GDM1 (cell line): Measurements from ENCODE around the gene NACC1.

Experiments
- DNase-seq: peaks from one replicate; lab custom pipeline; 2025; lab: John Stamatoyannopoulos, UW

NACC1 gene

DNA sequence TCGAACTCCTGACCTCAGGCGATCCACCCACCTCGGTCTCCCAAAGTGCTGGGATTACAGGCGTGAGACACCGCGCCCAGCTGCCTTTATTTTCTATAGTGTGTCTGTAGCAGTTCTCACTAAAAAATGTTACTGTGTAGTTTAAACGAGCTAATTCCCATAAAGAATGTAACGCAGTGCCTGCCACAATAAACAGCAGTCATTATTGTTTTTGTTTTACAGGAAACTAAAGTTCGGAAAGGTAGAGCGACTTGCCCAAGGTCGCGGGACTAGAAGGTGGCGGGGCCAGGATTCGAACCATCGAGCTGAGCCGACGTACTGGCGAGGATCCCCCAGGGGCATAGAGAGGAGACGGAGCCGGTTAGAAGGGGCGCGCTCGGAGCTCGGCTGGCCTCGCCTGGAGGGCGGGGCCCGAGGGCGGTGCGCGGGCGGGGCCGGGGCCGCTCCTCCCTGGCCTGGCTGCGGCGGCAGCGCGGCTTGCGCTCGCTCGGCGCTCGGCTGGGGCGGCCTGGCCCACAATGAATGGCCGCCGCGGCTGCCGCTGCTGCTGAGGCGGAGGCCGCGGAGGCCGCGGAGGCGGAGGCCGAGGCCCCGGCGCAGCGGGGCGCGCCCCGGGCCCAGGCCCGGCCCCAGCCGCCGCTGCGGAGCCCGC is at the start of gene NACC1:
NACC1 (plus strand) TSS at position 493 of the 652 bp plus-strand sequence. CDS start 16,944 bp downstream, outside the sequence.
- peak; percentile 91 for DNase-seq

- DNase-seq, result peak; percentile 29
Measured at GRCh38 chr19:13069415-13070359, 48.4 kb upstream of the NACC1 start.

DNA sequence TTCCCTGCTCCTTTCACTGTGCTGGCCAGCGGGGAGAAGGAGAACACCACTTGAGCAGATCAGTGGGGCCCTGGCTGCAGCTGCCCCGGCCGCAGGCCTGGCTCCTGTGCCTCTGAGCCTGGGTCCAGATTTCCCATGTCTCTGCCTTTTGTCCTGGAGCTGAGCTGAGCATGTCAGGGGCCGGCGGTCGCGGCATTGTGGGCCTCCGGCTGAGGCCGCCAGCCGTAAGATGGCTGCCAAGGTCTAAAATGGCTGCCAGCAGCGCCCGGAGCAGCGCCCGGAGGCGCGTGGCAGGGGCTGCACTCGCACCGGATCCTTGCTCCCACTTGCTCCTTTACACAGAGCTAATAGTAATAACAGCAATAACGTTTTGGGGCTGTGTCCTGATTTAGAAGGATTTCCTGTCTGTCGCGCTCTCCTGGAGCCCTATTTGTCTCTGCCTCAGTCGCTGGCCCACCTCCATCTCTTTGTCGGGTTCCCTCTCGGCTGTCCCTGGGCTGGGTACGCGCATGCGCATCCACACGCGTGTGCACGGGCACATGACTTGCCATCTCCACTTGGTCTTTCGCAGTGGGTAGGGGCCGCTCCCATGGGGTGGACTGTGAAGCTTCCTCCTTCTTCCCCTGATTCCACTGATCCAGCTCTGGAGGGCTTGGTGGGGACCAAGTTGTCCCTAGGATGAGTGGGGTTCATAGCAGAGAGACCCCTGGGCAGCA is 47.5 kb upstream of the NACC1 start:
- no peak for DNase-seq

DNA sequence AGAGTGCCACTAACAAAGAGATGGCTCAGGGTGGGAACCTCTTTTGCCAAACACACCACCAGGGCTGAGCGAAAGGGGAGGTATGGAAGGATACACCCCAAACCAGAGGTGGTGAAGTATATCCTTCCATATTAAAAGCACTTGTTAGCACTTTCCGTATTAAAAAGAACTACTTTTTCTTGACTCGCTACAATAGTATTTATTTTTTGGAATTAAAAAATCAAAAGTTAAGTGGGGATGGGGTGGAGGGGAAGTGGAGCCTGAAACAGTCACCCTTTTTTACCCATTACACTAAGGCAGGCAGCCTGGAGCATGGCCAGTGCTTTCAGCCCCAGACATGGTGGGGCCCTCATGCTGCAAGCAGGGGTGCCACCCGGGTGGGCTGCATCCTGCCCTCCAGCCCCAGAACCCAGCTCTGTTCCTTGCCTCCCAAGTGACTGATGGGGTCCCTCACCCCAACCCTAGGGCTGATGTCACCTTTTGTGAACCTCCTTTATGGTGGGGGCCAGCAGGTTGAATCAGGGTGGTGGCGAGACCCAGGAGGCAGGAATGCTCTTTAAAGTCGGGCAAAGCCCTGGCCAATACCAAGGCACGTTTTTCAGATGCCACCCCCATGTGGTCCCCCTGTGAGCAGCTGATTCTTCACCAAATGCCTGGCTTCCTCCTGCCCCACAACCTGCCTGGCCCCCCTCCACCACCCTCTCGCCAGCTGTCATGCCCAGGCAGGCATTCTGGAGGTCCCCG is 46.4 kb upstream of the NACC1 start:
- no peak for DNase-seq

GRCh38 chr19:13072188-13072908 is 45.7 kb upstream of the NACC1 start:
- no peak for DNase-seq

DNA sequence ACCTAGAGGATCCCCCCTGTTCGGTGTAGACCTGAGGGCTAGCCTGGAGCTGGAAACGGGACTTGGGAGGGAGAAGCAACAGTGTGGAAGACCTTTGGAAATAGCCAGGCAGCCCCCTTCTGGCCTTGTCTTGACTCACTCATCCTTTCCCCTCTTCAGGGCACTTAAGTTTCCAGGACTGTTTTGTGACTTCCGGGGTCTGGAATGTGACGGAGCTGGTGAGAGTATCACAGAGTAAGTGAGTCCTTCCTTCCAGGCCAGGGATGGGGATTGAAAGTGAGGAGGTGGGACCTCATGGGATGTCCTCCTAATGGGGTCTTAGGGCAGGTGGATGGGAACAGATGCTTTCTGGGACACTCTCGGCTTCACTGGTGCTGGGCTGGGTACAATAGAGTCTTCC is 44.8 kb upstream of the NACC1 start:
- no peak for DNase-seq

DNA sequence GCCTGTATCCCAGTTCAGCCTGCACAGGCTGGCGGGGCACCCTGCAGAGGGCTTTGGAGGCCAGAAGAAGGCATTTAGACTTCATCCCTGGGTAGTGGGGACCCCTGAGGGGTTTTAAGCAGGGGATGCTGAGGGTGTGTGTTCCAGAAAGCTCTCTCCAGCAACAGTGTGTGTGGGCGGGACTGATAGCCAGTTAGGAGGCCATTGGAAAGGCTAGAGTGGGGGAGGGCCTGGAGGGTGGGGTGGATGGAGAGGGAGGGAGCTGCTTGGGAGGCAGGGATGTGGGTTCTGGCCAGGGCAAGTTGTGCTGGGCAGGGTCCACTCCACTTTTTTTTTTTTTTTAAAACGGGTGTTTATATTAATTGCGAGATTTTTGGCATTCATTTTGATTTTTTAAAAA is 43.7 kb upstream of the NACC1 start:
- no peak for DNase-seq

GRCh38 chr19:13076320-13076719 is 41.7 kb upstream of the NACC1 start:
- no peak for DNase-seq

GRCh38 chr19:13076787-13077186 is 41.3 kb upstream of the NACC1 start:
- no peak for DNase-seq

DNA sequence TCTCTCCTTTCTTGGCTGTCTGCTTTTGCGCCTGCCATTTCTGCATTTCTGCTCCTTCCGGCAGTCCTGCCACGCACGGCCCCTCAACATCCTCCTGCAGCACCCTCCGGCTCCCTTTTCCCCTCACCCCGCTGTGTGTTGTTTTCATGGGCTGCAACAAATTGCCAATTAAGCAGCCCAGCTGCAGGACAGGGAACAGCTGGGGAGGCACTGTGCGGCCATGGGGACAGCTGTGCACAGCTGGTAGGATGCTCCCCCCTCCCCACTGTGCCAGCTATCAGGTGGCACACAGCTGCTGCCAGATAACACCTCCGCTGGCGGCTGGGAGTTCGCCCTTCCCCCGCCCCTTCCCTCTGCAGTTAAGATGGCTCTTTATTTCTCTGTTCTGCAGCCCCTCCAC is 40.8 kb upstream of the NACC1 start:
- DNase-seq, result no peak

DNA sequence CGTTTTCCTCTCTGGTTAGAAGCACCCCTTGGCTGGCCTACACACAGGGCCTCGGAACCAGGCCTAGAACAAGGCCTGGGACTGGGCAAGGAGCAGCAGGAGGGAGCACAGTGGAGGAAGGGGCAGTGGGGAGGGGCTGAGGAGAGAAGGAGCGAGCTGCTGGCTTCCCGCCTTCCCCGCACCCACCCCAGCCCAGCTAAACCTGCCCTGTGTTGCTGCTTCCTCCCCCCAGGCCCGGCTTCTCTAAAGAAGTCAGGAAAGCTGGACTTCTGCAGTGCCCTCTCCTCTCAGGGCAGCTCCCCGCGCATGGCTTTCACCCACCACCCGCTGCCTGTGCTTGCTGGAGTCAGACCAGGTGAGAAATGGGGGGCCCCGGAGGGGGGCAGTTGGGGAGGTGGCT is 39.7 kb upstream of the NACC1 start:
- no peak for DNase-seq

DNA sequence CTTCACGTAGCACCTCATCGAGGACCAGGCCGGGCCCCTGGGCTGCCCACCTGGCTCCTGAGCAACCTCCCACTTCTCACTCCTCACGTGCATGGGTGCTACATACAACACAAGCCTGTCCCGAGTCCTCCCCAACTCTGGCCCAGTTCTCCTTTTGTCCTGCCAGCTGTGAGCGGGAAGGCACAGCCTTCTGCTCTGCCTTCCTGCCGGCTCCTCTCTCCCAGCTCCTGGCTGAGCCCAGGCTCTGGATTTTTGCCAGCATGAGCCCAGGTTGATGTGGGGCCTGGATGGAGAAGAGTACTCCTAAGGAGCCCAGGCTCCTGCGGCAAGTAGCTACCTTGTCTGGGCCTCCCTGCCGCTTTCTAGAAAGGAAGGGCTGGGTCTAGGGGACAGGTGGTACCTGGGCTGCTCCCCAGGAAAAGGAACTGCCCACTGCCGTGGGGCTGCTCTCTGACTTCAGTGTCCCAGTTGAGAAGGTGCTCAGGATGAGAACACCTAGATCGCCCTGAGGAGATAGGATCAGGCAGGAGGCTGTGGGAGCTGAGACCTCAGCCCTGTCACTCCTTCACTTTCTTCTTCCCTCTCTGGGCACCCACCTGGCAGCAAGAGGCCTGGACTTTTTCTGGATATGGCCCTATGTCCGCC is 39.0 kb upstream of the NACC1 start:
- DNase-seq, result no peak

DNA sequence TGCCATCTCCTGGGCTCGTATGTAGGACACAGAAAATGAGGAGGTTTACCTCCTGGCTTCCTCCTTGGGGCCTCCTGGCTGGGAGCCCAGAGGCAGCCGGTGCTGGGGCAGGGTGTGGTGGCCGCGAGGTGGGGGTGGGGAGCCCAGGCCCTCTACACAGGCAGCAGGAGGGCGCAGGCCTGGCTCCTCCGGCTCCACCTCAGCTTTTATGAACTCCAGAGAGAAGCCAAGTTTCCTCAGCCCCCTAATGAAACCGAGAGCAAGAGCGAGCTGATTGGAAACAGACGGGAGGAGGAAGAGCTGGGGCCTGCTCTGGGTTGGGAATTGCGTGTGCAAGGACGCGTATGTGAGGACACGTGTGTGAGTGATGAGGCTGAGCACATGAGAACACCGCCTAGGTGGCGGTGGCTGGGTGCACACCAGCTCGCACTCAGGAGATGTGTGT is 38.5 kb upstream of the NACC1 start:
- DNase-seq, result peak; percentile 57

GRCh38 chr19:13082192-13083007 is 35.7 kb upstream of the NACC1 start:
- DNase-seq, result no peak

DNA sequence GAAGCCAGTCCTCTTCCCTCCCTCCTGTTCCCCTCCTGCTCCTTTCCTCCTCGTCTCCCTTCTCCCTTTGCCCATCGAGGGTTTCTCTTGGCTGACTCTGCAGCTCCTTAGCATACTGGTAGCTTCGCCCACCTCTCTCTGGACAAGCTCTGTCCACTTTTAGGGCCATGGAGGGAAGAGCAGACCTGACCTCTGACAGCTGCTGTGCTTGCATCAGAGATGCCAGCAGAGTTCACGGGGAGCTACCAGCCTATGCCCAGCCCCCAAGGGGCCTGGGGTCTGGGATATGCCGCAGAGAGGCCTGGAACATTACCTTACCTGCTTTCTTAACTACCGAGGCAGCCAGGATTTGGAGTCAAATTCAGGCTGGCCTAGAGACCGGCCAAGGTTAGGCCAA is 35.1 kb upstream of the NACC1 start:
- no peak for DNase-seq

GRCh38 chr19:13083627-13084026 is 34.4 kb upstream of the NACC1 start:
- no peak for DNase-seq

DNA sequence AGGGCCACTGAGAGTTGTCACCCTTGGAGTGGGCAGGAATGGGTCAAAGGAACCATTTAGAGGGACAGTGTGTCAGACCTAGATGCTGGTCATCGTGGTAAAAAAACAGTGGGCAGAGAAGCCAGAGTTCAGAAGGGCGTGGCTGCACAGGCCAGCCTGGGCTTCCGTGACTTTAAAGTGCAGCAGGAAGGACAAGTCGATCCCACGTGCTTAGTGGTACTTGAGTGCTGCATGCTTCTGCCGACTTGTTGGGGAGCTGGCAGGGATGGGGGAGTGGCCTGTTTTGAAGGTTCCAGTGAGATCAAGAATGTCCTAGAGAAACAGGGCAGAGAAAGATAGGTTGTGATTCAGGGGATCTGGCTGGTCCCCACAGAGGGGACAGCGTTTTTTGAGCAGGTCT is 32.4 kb upstream of the NACC1 start:
- no peak for DNase-seq

GRCh38 chr19:13086341-13086740 is 31.7 kb upstream of the NACC1 start:
- DNase-seq, result no peak

- DNase-seq, result no peak
Measured at GRCh38 chr19:13087295-13087694, 30.8 kb upstream of the NACC1 start.
